ENCODE results near the gene CTCFL.

The CTCFL gene

GRCh38 chr20:57448764-57449354 is 76.1 kb downstream of the CTCFL start:
- H3K79me2 ChIP-seq (ENCODE audit: insufficient read depth, low read length) = no peaks in the 10 kb centered on the region
- peaks cover 39% of the 10 kb centered on the region for H3K27me3 ChIP-seq (ENCODE audit: insufficient read depth, low read length, poor library complexity)
- DNase-seq (no peak), ATAC-seq (ENCODE audit: insufficient read depth, low read depth) (no peak)
- H3K27ac ChIP-seq (ENCODE audit: low read length) = no peak overlapping the region
- H3K36me3 ChIP-seq (ENCODE audit: insufficient read depth, low read length) = no peaks in the 10 kb centered on the region
- H4K20me1 ChIP-seq (ENCODE audit: insufficient read depth, low read length) = peaks cover 20% of the 10 kb centered on the region
- TF ChIP-seq EZH2 (IDR thresholded peaks at IDR 0.05; ENCODE audit: borderline replicate concordance, low read depth, low read length, severe bottlenecking) = no peak
- TF ChIP-seq, protein P1, sequence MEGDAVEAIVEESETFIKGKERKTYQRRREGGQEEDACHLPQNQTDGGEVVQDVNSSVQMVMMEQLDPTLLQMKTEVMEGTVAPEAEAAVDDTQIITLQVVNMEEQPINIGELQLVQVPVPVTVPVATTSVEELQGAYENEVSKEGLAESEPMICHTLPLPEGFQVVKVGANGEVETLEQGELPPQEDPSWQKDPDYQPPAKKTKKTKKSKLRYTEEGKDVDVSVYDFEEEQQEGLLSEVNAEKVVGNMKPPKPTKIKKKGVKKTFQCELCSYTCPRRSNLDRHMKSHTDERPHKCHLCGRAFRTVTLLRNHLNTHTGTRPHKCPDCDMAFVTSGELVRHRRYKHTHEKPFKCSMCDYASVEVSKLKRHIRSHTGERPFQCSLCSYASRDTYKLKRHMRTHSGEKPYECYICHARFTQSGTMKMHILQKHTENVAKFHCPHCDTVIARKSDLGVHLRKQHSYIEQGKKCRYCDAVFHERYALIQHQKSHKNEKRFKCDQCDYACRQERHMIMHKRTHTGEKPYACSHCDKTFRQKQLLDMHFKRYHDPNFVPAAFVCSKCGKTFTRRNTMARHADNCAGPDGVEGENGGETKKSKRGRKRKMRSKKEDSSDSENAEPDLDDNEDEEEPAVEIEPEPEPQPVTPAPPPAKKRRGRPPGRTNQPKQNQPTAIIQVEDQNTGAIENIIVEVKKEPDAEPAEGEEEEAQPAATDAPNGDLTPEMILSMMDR (IDR thresholded peaks at IDR 0.05; ENCODE audit: borderline replicate concordance, extremely low read depth, low read length, poor library complexity, severe bottlenecking) = no peak
- no peaks in the 10 kb centered on the region for H3K9me3 ChIP-seq (ENCODE audit: insufficient read depth, low read length, severe bottlenecking)
- H3K4me2 ChIP-seq (ENCODE audit: insufficient read depth, low read length) = no peak overlapping the region
- H2AFZ ChIP-seq (ENCODE audit: low read depth, low read length) = no peak overlapping the region
- H3K4me3 ChIP-seq (ENCODE audit: low read depth in 1 of 2, low read length in 2 of 2) = no peak overlapping the region
- no peaks in the 10 kb centered on the region for H3K4me1 ChIP-seq (ENCODE audit: insufficient read depth, low read length)
- no peak overlapping the region for H3K9ac ChIP-seq (ENCODE audit: low read depth, low read length)

Data from DND-41 (cell line).